HG02588 (cell line): ENCODE data around the gene PPP2R5D.

Experiments
- ATAC-seq: cut with Tn5 transposase; IDR thresholded peaks from one replicate; pipeline ENCODE4 v1.9.1; 2021; ENCODE audit warnings: mild to moderate bottlenecking, moderate library complexity; ENCODE audit not compliant: unreplicated experiment

Gene PPP2R5D

GRCh38 chr6:43053545-43054205 is 69.3 kb downstream of the PPP2R5D start, which contains the start of gene CUL7:
TSS of gene CUL7 (minus strand) at chr6:43053851. CDS start at chr6:43052788, 1,063 bp downstream.
- ATAC-seq, result peak; percentile 82

GRCh38 chr6:43054206-43054943 is 70.0 kb downstream of the PPP2R5D start:
- ATAC-seq, result no peak

GRCh38 chr6:43055966-43056365 is 71.6 kb downstream of the PPP2R5D start:
- no peak for ATAC-seq

GRCh38 chr6:43058531-43058930 is 74.2 kb downstream of the PPP2R5D start:
- no peak for ATAC-seq

GRCh38 chr6:43059168-43060033 is 75.0 kb downstream of the PPP2R5D start, which contains the start of the genes KLC4 and MRPL2:
TSS of gene KLC4 (plus strand) at chr6:43059631. CDS start at chr6:43061336, 1,705 bp downstream.
TSS of gene MRPL2 (minus strand) at chr6:43059434. CDS start at chr6:43059381, 53 bp downstream.
- peak; percentile 86 for ATAC-seq

- ATAC-seq, result no peak
Observed at GRCh38 chr6:43060034-43060754, 75.8 kb downstream of the PPP2R5D start.

- no peak for ATAC-seq
Observed at GRCh38 chr6:43060755-43061633, 76.6 kb downstream of the PPP2R5D start.

GRCh38 chr6:43061861-43062260 is 77.5 kb downstream of the PPP2R5D start:
- ATAC-seq, result no peak
